Transverse colon (tissue), 4 donors: ENCODE measurements around the gene MYL6B. TPM values are rescaled to one million over a fixed set of nuclear protein-coding genes. Genes with fewer than 3 reads are reported as not detected.
"Not testable (repeated sequence)": the region's sequence is repeated elsewhere in the genome, so short reads cannot be mapped to it uniquely, and the experiment has no call there.

ENCODE experiments used
- DNase-seq: peaks from one replicate; pipeline ENCODE4 v3.0.0-alpha.2; 2019
- H3K27ac ChIP-seq, 4 donors: fragments of 200-600 bp; sonication (generic); 2 replicates each; pipeline ENCODE4 v1.5.1; 2016 to 2018; ENCODE audit warnings: inconsistent platforms in 4 of 4
- H3K27me3 ChIP-seq: fragments of 200-600 bp; sonication (generic); 2 replicates; pipeline ENCODE4 v1.5.1; 2017; ENCODE audit warnings: inconsistent platforms
- H3K36me3 ChIP-seq, 4 donors: fragments of 200-600 bp; sonication (generic); 2 replicates each; pipeline ENCODE4 v1.5.1; 2017 to 2019; ENCODE audit warnings: inconsistent platforms in 4 of 4
- H3K4me1 ChIP-seq, 4 donors: fragments of 200-600 bp; sonication (generic); 2 replicates each; pipeline ENCODE4 v1.5.1; 2017 to 2020; ENCODE audit warnings: inconsistent platforms in 4 of 4
- H3K4me3 ChIP-seq, 4 donors: fragments of 200-600 bp; sonication (generic); 1 replicate in 1 of 4; 2 replicates in 3 of 4; pipeline versions ENCODE4 v1.5.1 to v1.6.1; 2017 to 2019; ENCODE audit warnings: inconsistent platforms in 4 of 4
- H3K9me3 ChIP-seq, 2 donors: fragments of 200-600 bp; sonication (generic); 2 replicates each; pipeline ENCODE4 v1.5.1; 2017 to 2019; ENCODE audit warnings: inconsistent platforms in 2 of 2
- EP300 ChIP-seq: sonication (generic); formaldehyde crosslinking; IDR thresholded peaks from one replicate; pipeline ENCODE4 v1.6.1; 2017; ENCODE audit warnings: antibody characterized with exemption, low read depth
- POLR2A ChIP-seq: fragments of 450-650 bp; IDR thresholded peaks from one replicate; pipeline ENCODE4 v1.6.1; 2016; ENCODE audit warnings: antibody characterized with exemption, mild to moderate bottlenecking, moderate library complexity
- POLR2AphosphoS5 ChIP-seq, 3 donors: sonication (generic); formaldehyde crosslinking; IDR thresholded peaks; one replicate each; pipeline ENCODE4 v1.6.1; 2016; ENCODE audit warnings: antibody characterized with exemption in 3 of 3
- WGBS, 2 donors: methylation state at CpG; one replicate each; pipeline ENCODE4 v1.1.5; 2018; ENCODE audit warnings: low coverage in 1 of 2; 5-methylcytosine and 5-hydroxymethylcytosine counted together
- in situ Hi-C, 4 donors: fragments of 200-750 bp; cut with MboI; loops; one replicate each; pipeline versions ENCODE4 v1.15.0 to v1.15.1; 2017; ENCODE audit warnings: low sequenced_read_pairs in 3 of 4, low pct_ligation_motif_present in 1 of 4, low pct_unique_long_range_greater_than_20kb in 1 of 4
- intact Hi-C: fragments of 100-400 bp; cut with DNase I; formaldehyde crosslinking; loops from one replicate; pipeline ENCODE4 v1.15.1; 2023; ENCODE audit warnings: low total_unique reads
- total RNA-seq, 4 donors: library from RNA; depleted of rRNA; stranded (reverse); fragments of >200 nt; gene quantifications; one replicate each; pipeline ENCODE4 v1.1.0, GENCODE V29; 2016
- TF ChIP-seq, protein P1 (sequence below), 5 experiments: fragments of 200-600 bp in 3 of 5; fragments of 450-650 bp in 2 of 5; sonication (generic) in 3 of 5; IDR thresholded peaks; 1 replicate in 2 of 5; 2 replicates in 3 of 5; pipeline ENCODE4 v1.5.1; 2016 to 2017; ENCODE audit warnings: antibody characterized with exemption in 5 of 5, inconsistent platforms in 3 of 5, mild to moderate bottlenecking in 2 of 5, moderate library complexity in 1 of 5

Gene MYL6B
- total RNA-seq, 4 donors from 2014 or later, result 26.4 to 30.0 (median 26.7) TPM; not detected in 1

DNA sequence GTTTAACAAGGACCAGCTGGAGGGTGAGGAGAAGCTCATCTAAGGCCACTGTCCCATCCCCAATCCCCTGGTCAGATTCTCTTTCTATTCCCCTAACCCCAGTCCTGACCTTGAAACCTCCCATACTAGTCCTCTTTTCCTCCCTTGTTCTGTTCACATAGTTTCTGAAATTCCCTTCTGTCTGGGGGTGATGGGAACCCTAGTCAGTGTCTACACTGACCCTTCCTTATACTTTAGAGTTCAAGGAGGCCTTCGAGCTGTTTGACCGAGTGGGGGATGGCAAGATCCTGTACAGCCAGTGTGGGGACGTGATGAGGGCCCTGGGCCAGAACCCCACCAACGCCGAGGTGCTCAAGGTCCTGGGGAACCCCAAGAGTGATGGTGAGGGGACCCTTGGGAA lies 2.4 kb downstream of the MYL6B start:
- Histone ChIP-seq H3K9me3 (no peaks in the 10 kb centered on the region), H3K27me3 (no peaks in the 10 kb centered on the region), H3K4me3 (no peak overlapping the region), H3K36me3 (peaks cover 0 to 4% (median 2%) of the 10 kb centered on the region in 4 donors), H3K4me1 (peaks cover 18 to 45% (median 34%) of the 10 kb centered on the region in 4 donors), H3K27ac (no peak overlapping the region)
- intact Hi-C loops, result no loop called here
- DNase-seq, result no peak
- TF ChIP-seq POLR2A (no peak), EP300 (no peak), POLR2AphosphoS5 (IDR thresholded peaks at IDR 0.05) (no peak)
- TF ChIP-seq, protein P1, sequence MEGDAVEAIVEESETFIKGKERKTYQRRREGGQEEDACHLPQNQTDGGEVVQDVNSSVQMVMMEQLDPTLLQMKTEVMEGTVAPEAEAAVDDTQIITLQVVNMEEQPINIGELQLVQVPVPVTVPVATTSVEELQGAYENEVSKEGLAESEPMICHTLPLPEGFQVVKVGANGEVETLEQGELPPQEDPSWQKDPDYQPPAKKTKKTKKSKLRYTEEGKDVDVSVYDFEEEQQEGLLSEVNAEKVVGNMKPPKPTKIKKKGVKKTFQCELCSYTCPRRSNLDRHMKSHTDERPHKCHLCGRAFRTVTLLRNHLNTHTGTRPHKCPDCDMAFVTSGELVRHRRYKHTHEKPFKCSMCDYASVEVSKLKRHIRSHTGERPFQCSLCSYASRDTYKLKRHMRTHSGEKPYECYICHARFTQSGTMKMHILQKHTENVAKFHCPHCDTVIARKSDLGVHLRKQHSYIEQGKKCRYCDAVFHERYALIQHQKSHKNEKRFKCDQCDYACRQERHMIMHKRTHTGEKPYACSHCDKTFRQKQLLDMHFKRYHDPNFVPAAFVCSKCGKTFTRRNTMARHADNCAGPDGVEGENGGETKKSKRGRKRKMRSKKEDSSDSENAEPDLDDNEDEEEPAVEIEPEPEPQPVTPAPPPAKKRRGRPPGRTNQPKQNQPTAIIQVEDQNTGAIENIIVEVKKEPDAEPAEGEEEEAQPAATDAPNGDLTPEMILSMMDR (IDR thresholded peaks at IDR 0.05), result no peak
- in situ Hi-C loops, result no loop called here
- 93% methylated on average over 5 of the region's 5 CpGs; no CpG with 5 or more reads in 1 of the 2 donors for WGBS, 2 donors

DNA sequence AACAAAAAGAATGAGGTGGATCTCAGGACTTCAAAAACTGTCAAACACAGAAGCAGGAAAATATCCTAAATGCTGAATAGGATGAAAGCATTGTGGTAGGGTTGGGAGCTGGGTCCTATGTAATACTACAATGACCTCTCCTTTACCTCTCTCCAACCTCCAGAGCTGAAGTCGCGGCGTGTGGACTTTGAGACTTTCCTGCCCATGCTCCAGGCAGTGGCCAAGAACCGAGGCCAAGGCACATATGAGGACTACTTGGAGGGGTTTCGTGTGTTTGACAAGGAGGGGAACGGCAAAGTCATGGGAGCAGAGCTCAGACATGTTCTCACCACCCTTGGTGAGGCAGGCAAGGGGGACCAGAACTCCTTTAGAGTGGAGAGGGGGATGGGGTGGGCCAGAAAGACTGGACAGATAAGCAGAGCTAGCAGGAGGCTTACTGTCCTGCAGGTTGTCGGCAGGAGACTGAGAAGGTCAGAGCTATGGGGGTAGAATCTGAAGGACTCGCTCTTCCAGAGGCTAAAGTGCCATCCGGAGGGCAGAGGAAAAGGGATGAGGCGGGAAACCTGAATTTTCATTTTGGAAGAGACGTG lies 3.0 kb downstream of the MYL6B start:
- H3K4me1 ChIP-seq, result peaks cover 18 to 51% (median 39%) of the 10 kb centered on the region in 4 donors
- DNase-seq, result no peak

DNA sequence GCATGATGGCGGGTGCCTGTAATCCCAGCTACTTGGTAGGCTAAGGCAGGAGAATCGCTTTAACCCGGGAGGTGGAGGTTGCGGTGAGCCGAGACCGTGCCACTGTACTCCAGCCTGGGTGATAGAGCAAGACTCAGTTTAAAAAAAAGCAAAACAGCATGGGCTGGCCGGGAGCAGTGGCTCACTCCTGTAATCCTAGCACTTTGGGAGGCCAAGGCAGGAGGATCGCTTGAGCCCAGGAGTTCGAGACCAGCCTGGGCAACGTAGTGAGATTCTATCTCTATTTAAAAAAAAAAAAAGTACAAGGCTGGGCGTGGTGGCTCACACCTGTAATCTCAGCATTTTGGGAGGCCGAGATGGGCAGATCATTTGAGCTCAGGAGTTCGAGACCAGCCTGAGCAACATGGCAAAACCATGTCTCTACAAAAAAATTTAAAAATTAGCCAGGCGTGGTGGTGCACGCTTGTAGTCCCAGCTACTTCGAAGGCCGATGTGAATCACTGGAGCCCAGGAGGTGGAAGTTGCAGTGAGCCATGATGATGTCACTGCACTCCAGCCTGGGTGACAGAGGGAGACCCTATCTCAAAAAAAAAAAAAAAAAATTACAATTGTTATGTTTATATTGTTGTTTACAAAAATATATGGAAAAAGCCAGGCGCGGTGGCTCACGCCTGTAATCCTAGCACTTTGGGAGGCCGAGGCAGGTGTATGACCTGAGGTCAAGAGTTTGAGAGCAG lies 4.2 kb downstream of the MYL6B start:
- in situ Hi-C loops, DNase-seq, intact Hi-C loops, H3K9me3 ChIP-seq, H3K27me3 ChIP-seq: not testable (repeated sequence)
- peak overlapping the region in 3 of 4 donors; percentile 77 to 94 (median 82) for H3K4me3 ChIP-seq
- H3K36me3 ChIP-seq, result peaks cover 0 to 20% (median 9%) of the 10 kb centered on the region in 4 donors
- WGBS, 2 donors, result 88 to 96% methylated on average over 5 to 21 of the region's 21 CpGs
- H3K27ac ChIP-seq, result peak overlapping the region; percentile 94 to 100 (median 98)
- peaks cover 17 to 51% (median 43%) of the 10 kb centered on the region in 4 donors for H3K4me1 ChIP-seq

More for the DNA sequence above, 3.0 kb downstream of the MYL6B start:
- in situ Hi-C loops, result no loop called here
- TF ChIP-seq, protein P1 (IDR thresholded peaks at IDR 0.05), result no peak
- peaks cover 0 to 9% (median 6%) of the 10 kb centered on the region in 4 donors for H3K36me3 ChIP-seq
- H3K4me3 ChIP-seq, result no peak overlapping the region
- intact Hi-C loops, result no loop called here
- no peak overlapping the region for H3K27ac ChIP-seq
- no peaks in the 10 kb centered on the region for H3K9me3 ChIP-seq
- no peaks in the 10 kb centered on the region for H3K27me3 ChIP-seq
- WGBS, 2 donors, result 86 to 93% methylated on average over 4 to 11 of the region's 11 CpGs

DNA sequence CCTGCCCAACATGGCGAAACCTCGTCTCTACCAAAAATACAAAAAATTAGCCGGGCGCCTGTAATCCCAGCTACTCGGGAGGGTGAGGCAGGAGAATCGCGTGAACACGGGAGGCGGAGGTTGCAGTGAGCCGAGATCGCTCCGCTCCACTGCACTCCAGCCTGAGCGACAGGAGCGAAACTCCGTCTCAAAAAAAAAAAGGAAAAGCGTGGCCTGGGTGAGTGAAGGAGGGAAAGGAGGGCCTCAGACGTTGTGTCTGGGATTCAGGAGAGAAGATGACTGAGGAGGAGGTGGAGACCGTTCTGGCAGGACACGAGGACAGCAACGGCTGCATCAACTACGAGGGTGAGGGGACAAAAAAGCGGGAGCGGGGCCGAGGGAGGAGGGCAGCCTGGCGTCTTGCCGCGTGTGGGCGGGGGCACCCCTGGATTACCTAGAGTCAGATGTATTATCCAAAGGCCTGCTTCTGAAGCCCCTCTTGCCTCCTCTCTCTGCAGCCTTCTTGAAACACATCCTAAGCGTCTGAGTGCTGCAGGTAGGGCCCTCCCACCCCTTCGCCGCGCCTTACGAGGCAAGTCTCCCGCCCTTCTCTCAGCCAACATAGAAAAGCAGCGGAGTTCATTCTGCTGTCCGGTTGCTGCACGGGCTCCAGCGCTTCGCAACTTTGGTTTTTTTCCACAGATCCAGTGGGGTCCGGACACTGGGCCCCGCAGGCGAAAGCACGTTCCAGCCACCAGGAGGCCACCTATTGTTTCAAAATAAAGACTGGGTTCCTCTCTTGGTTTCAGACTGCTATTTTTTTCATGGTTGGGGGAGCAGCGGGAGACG lies 5.0 kb downstream of the MYL6B start:
- peak; percentile 3 for TF ChIP-seq POLR2A
- peak; percentile 59 to 80 (median 63) for TF ChIP-seq POLR2AphosphoS5 (IDR thresholded peaks at IDR 0.05)
- TF ChIP-seq, protein P1 (IDR thresholded peaks at IDR 0.05), result peak; percentile 57 to 88 (median 62)
- no peak for TF ChIP-seq EP300
- WGBS, 2 donors, result 0 to 2% methylated on average over 9 to 45 of the region's 45 CpGs
- peak; percentile 81 for DNase-seq
- Histone ChIP-seq H3K4me3 (peak overlapping the region; percentile 19 to 94 (median 80)), H3K9me3 (no peaks in the 10 kb centered on the region), H3K27me3 (no peaks in the 10 kb centered on the region), H3K27ac (peak overlapping the region; percentile 94 to 100 (median 98)), H3K4me1 (peaks cover 15 to 50% (median 43%) of the 10 kb centered on the region in 4 donors), H3K36me3 (peaks cover 0 to 28% (median 10%) of the 10 kb centered on the region in 4 donors)
- in situ Hi-C loops, result no loop called here
- intact Hi-C loops, result loop anchor here (2.0 kb wide), 1 partner anchor 31 kb away; no protein-coding TSS in a partner anchor
